ENCODE results near the gene FAXDC2.

DNA sequence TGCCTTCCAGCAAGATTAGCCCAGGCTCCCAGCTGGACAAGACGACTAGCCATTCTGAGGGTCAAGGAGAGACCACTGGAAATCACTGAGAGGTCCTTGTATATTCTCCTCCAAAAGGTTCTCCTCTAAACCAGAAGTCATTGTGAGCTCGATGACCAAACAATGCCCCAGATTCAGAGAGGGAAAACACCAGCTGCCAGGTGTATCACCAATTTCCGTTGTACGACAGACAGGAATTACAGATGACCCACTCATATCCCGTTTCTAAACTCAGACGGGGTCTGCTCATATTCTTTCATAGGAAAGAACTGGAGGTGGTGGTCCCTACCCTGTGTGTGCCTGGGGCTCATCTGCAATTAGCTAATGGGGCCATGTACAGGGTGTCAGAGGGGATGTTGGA is 14.2 kb downstream of the FAXDC2 start:
- TF ChIP-seq, protein P1, sequence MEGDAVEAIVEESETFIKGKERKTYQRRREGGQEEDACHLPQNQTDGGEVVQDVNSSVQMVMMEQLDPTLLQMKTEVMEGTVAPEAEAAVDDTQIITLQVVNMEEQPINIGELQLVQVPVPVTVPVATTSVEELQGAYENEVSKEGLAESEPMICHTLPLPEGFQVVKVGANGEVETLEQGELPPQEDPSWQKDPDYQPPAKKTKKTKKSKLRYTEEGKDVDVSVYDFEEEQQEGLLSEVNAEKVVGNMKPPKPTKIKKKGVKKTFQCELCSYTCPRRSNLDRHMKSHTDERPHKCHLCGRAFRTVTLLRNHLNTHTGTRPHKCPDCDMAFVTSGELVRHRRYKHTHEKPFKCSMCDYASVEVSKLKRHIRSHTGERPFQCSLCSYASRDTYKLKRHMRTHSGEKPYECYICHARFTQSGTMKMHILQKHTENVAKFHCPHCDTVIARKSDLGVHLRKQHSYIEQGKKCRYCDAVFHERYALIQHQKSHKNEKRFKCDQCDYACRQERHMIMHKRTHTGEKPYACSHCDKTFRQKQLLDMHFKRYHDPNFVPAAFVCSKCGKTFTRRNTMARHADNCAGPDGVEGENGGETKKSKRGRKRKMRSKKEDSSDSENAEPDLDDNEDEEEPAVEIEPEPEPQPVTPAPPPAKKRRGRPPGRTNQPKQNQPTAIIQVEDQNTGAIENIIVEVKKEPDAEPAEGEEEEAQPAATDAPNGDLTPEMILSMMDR (IDR thresholded peaks at IDR 0.05) = no peak
- no peak for TF ChIP-seq SIN3A (IDR thresholded peaks at IDR 0.05; ENCODE audit: borderline replicate concordance, insufficient read depth, low read depth, low read length)
- TF ChIP-seq POLR2AphosphoS5 (IDR thresholded peaks at IDR 0.05; ENCODE audit: low read depth, low read length) = no peak
- TF ChIP-seq REST (IDR thresholded peaks at IDR 0.05; ENCODE audit: insufficient read depth in 1 of 2, low read depth in 2 of 2, low read length in 1 of 2) = no peak
- TF ChIP-seq TCF7L2 (IDR thresholded peaks at IDR 0.05; ENCODE audit: low read depth, low read length) = no peak
